Psoas muscle (tissue), 8 donors: ENCODE measurements around the gene COL2A1. TPM values are rescaled to one million over a fixed set of nuclear protein-coding genes. Genes with fewer than 3 reads are reported as not detected.
A peak's percentile ranks its signal among the peaks of the same experiment; 100 is the strongest.

Experiments used
- ATAC-seq, 4 donors: fragments of 200-7000 bp; cut with Tn5 transposase; one replicate each; pipeline ENCODE4 v1.9.1; 2020; ENCODE audit warnings: moderate library complexity in 3 of 4, mild to moderate bottlenecking in 2 of 4
- DNase-seq, 2 donors: peaks; one replicate each; pipeline ENCODE4 v3.0.0-alpha.2; 2020
- H3K27ac ChIP-seq: fragments of 200-600 bp; one replicate; pipeline ENCODE4 v1.8.0; 2022
- H3K27me3 ChIP-seq, 3 donors: fragments of 200-600 bp in 1 of 3; one replicate each; pipeline versions ENCODE4 v1.6.1 to v1.8.0; 2013 to 2022; ENCODE audit warnings: low read length in 2 of 3, mild to moderate bottlenecking in 2 of 3, moderate library complexity in 1 of 3; ENCODE audit not compliant: insufficient read depth in 3 of 3
- H3K36me3 ChIP-seq, 2 donors: fragments of 200-600 bp in 1 of 2; one replicate each; pipeline versions ENCODE4 v1.6.1 to v1.8.0; 2013 to 2022; ENCODE audit warnings: low read depth in 1 of 2, mild to moderate bottlenecking in 1 of 2, moderate library complexity in 1 of 2; ENCODE audit not compliant: insufficient read depth in 1 of 2
- H3K4me1 ChIP-seq: fragments of 200-600 bp; one replicate; pipeline ENCODE4 v1.8.0; 2022
- H3K4me3 ChIP-seq: fragments of 200-600 bp; one replicate; pipeline ENCODE4 v1.8.0; 2022; ENCODE audit warnings: mild to moderate bottlenecking
- H3K9me3 ChIP-seq: fragments of 200-600 bp; one replicate; pipeline ENCODE4 v1.8.0; 2022
- CTCF ChIP-seq: fragments of 200-600 bp; IDR thresholded peaks from one replicate; pipeline ENCODE4 v1.8.0; 2022; ENCODE audit warnings: antibody characterized with exemption
- WGBS, 3 donors: extraction: QIAGEN DNeasy Blood & Tissue Kit; methylation state at CpG; one replicate each; pipeline versions ENCODE4 v1.1.6 to v1.1.7; 2013; 5-methylcytosine and 5-hydroxymethylcytosine counted together
- intact Hi-C, 2 donors: fragments of 100-400 bp; cut with DNase I; formaldehyde crosslinking; loops; one replicate each; pipeline versions ENCODE4 v1.11.0 to v1.14.2; 2022
- polyA plus RNA-seq, 3 donors: library from polyadenylated mRNA; stranded (reverse); fragments of 200-250 nt; gene quantifications; one replicate each; pipeline ENCODE4 v1.2.3, GENCODE V29; 2013
- total RNA-seq, 4 donors: library from RNA; stranded (reverse); fragmentation: NEBNext Ultra II Directional in 2 of 4; extraction: Animal tissue kit (Norgen Biotek cat#: 25700) in 2 of 4; gene quantifications; one replicate each; pipeline versions ENCODE4 v1.2.1 to v1.2.4, GENCODE V29; 2021 to 2023
- donor health status: healthy with polysubstance abuse.
- donor health status: DM: no; HTN: no; CAD: no; lungs with moderate emphysema.
- donor health status: Bipolar disorder and iron deficiency.
- donor health status: healthy.
- donor health status: DM: yes; HTN: yes; CAD: no.
- donor health status: DM: no; HTN: no; CAD: no.
- donor health status: DM: no; HTN: no; CAD: no.
- donor health status: DM: yes; HTN: yes; CAD: no.

COL2A1 gene
- total and polyA plus RNA-seq, 7 donors = 0.06 to 0.41 (median 0.07) TPM; not detected in 4

GRCh38 chr12:47944685-47945340 lies 59.5 kb downstream of the COL2A1 start:
- intact Hi-C loops = loop anchor here in 1 of 2 donors (5.0 kb wide), 1 partner anchor 222 kb away; no protein-coding TSS in a partner anchor
- Histone ChIP-seq H3K27me3 (peaks cover 0 to 16% (median 4%) of the 10 kb centered on the region in 3 donors), H3K4me3 (no peak overlapping the region), H3K27ac (no peak overlapping the region), H3K9me3 (no peaks in the 10 kb centered on the region), H3K4me1 (no peaks in the 10 kb centered on the region), H3K36me3 (no peaks in the 10 kb centered on the region)
- no peak for TF ChIP-seq CTCF
- DNase-seq (no peak), ATAC-seq (no peak)
- 84 to 92% (median 88%) methylated on average over 6 of the region's 6 CpGs for WGBS, 3 donors

- no peaks in the 10 kb centered on the region for H3K4me1 ChIP-seq
- intact Hi-C loops = loop anchor here in 1 of 2 donors (5.0 kb wide), 1 partner anchor 224 kb away; no protein-coding TSS in a partner anchor
- no peak overlapping the region for H3K27ac ChIP-seq
- no peak for DNase-seq
- H3K36me3 ChIP-seq = no peaks in the 10 kb centered on the region
- 58 to 69% (median 63%) methylated on average over 11 to 12 of the region's 12 CpGs for WGBS, 3 donors
- H3K4me3 ChIP-seq = no peak overlapping the region
- H3K27me3 ChIP-seq = peaks cover 0 to 16% (median 4%) of the 10 kb centered on the region in 3 donors
- no peak for ATAC-seq
- no peak for TF ChIP-seq CTCF
- no peaks in the 10 kb centered on the region for H3K9me3 ChIP-seq
Observed at GRCh38 chr12:47943623-47944340, 60.5 kb downstream of the COL2A1 start.

- H3K27me3 ChIP-seq = peaks cover 0 to 16% (median 4%) of the 10 kb centered on the region in 3 donors
- no peak overlapping the region for H3K27ac ChIP-seq
- no peaks in the 10 kb centered on the region for H3K4me1 ChIP-seq
- TF ChIP-seq CTCF = no peak
- intact Hi-C loops = loop anchor here in 1 of 2 donors (5.0 kb wide), 1 partner anchor 225 kb away; no protein-coding TSS in a partner anchor
- no peaks in the 10 kb centered on the region for H3K9me3 ChIP-seq
- H3K4me3 ChIP-seq = no peak overlapping the region
- 66 to 71% (median 71%) methylated on average over 30 to 31 of the region's 31 CpGs for whole genome bisulfite sequencing, 3 donors
- H3K36me3 ChIP-seq = no peaks in the 10 kb centered on the region
- ATAC-seq (no peak), DNase-seq (no peak)
Observed at GRCh38 chr12:47942614-47943225, 61.6 kb downstream of the COL2A1 start.

- H3K36me3 ChIP-seq = no peaks in the 10 kb centered on the region
- H3K4me3 ChIP-seq = no peak overlapping the region
- H3K27me3 ChIP-seq = peaks cover 0 to 16% (median 4%) of the 10 kb centered on the region in 3 donors
- ATAC-seq = peak in 3 of 4 donors; percentile 44 to 59 (median 53)
- no peaks in the 10 kb centered on the region for H3K4me1 ChIP-seq
- no peak overlapping the region for H3K27ac ChIP-seq
- DNase-seq = peak in 1 of 2 donors; percentile 58
- 28 to 42% (median 36%) methylated on average over 32 to 40 of the region's 40 CpGs for WGBS, 3 donors
- TF ChIP-seq CTCF = no peak
- intact Hi-C loops = loop anchor here in 1 of 2 donors (5.0 kb wide), 1 partner anchor 225 kb away; no protein-coding TSS in a partner anchor
- no peaks in the 10 kb centered on the region for H3K9me3 ChIP-seq
Observed at GRCh38 chr12:47941871-47942613, 62.2 kb downstream of the COL2A1 start.
